Progenitor cell of endocrine pancreas (in vitro differentiated cells): ENCODE results near the gene SNCAIP. TPM values are rescaled to one million over a fixed set of nuclear protein-coding genes. Genes with fewer than 3 reads are reported as not detected.
A peak's percentile ranks its signal among the peaks of the same experiment; 100 is the strongest.

ENCODE experiments used
- DNase-seq: peaks from one replicate; pipeline ENCODE4 v3.0.0; 2021; ENCODE audit warnings: low spot score; ENCODE audit not compliant: unreplicated experiment
- H3K27ac Mint-ChIP-seq: 2 replicates; pipeline ENCODE4 v1.8.0; 2021; ENCODE audit warnings: mild to moderate bottlenecking, moderate library complexity, mixed read lengths
- H3K27me3 Mint-ChIP-seq: 2 replicates; pipeline ENCODE4 v1.8.0; 2021; ENCODE audit warnings: mixed read lengths
- H3K36me3 Mint-ChIP-seq: 2 replicates; pipeline ENCODE4 v1.8.0; 2022; ENCODE audit warnings: mixed read lengths; ENCODE audit not compliant: insufficient read depth
- H3K4me1 Mint-ChIP-seq: 2 replicates; pipeline ENCODE4 v1.8.0; 2021; ENCODE audit warnings: low read depth, mixed read lengths
- H3K4me3 Mint-ChIP-seq: 2 replicates; pipeline ENCODE4 v1.8.0; 2021; ENCODE audit warnings: low read depth, mild to moderate bottlenecking, moderate library complexity, mixed read lengths
- H3K9me3 Mint-ChIP-seq: 2 replicates; pipeline ENCODE4 v1.8.0; 2021; ENCODE audit warnings: low read depth, mixed read lengths
- CTCF ChIP-seq: fragments of 200-600 bp; sonication (generic); IDR thresholded peaks from one replicate; pipeline ENCODE4 v1.5.0; 2021; ENCODE audit warnings: antibody characterized with exemption, mild to moderate bottlenecking; ENCODE audit not compliant: unreplicated experiment
- total RNA-seq: library from RNA; stranded (reverse); gene quantifications from 2 replicates; pipeline ENCODE4 v1.2.1, GENCODE V29; 2021

SNCAIP gene
- total RNA-seq, 1 donor from 2014 or later: 13.7 TPM

GRCh38 chr5:122304471-122305215, 7.4 kb upstream of the SNCAIP start:
- Mint-ChIP-seq H3K9me3 (no peaks in the 10 kb centered on the region), H3K27me3 (peaks cover 6% of the 10 kb centered on the region)
- DNase-seq: no peak

GRCh38 chr5:122306461-122306860, 5.6 kb upstream of the SNCAIP start:
- peak overlapping the region; percentile 12 for H3K27ac Mint-ChIP-seq
- H3K36me3 Mint-ChIP-seq: no peaks in the 10 kb centered on the region

More at GRCh38 chr5:122304471-122305215, 7.4 kb upstream of the SNCAIP start:
- no peaks in the 10 kb centered on the region for H3K36me3 Mint-ChIP-seq
- no peak overlapping the region for H3K4me3 Mint-ChIP-seq
- no peak for TF ChIP-seq CTCF
- H3K27ac Mint-ChIP-seq: no peak overlapping the region
- peaks cover 10% of the 10 kb centered on the region for H3K4me1 Mint-ChIP-seq

GRCh38 chr5:122310889-122311288, 1.1 kb upstream of the SNCAIP start:
- TF ChIP-seq CTCF: no peak
- no peaks in the 10 kb centered on the region for H3K9me3 Mint-ChIP-seq
- H3K27ac Mint-ChIP-seq: peak overlapping the region; percentile 25
- DNase-seq: no peak
- H3K36me3 Mint-ChIP-seq: no peaks in the 10 kb centered on the region
- H3K4me3 Mint-ChIP-seq: peak overlapping the region; percentile 81
- H3K4me1 Mint-ChIP-seq: peaks cover 25% of the 10 kb centered on the region
- H3K27me3 Mint-ChIP-seq: peaks cover 34% of the 10 kb centered on the region

More at GRCh38 chr5:122306461-122306860, 5.6 kb upstream of the SNCAIP start:
- Mint-ChIP-seq H3K4me1 (peaks cover 14% of the 10 kb centered on the region), H3K4me3 (no peak overlapping the region), H3K27me3 (peaks cover 15% of the 10 kb centered on the region), H3K9me3 (no peaks in the 10 kb centered on the region)
- DNase-seq: no peak
- no peak for TF ChIP-seq CTCF

GRCh38 chr5:122311497-122311960, 508 bp upstream of the SNCAIP start:
- TF ChIP-seq CTCF: no peak

GRCh38 chr5:122312591-122313406, 762 bp downstream of the SNCAIP start:
- H3K27me3 Mint-ChIP-seq: peaks cover 39% of the 10 kb centered on the region
- TF ChIP-seq CTCF: no peak
- H3K36me3 Mint-ChIP-seq: no peaks in the 10 kb centered on the region
- peak overlapping the region; percentile 93 for H3K27ac Mint-ChIP-seq
- no peak for DNase-seq
- peaks cover 17% of the 10 kb centered on the region for H3K4me1 Mint-ChIP-seq
- no peaks in the 10 kb centered on the region for H3K9me3 Mint-ChIP-seq
- H3K4me3 Mint-ChIP-seq: peak overlapping the region; percentile 94

More at GRCh38 chr5:122311497-122311960, 508 bp upstream of the SNCAIP start:
- Mint-ChIP-seq H3K36me3 (no peaks in the 10 kb centered on the region), H3K27ac (no peak overlapping the region), H3K27me3 (peaks cover 37% of the 10 kb centered on the region), H3K4me3 (peak overlapping the region; percentile 81), H3K9me3 (no peaks in the 10 kb centered on the region), H3K4me1 (peaks cover 19% of the 10 kb centered on the region)
- peak; percentile 35 for DNase-seq
